ENCODE results near the gene SDHC. TPM values are rescaled to one million over a fixed set of nuclear protein-coding genes. Genes with fewer than 3 reads are reported as not detected.

The SDHC gene
- total and polyA plus RNA-seq, 2 experiments from 2014 or later, result 84.4 to 107 TPM

GRCh38 chr1:161351482-161351881, 37.3 kb downstream of the SDHC start:
- Mint-ChIP-seq H3K36me3 (ENCODE audit: low read depth) (peaks cover 7% of the 10 kb centered on the region), H3K4me1 (no peaks in the 10 kb centered on the region), H3K27me3 (ENCODE audit: insufficient read depth, low read depth, poor library complexity) (peaks cover 1% of the 10 kb centered on the region), H3K4me3 (no peak overlapping the region), H3K9me3 (no peaks in the 10 kb centered on the region), H3K27ac (no peak overlapping the region)
- Histone ChIP-seq H3K79me2 (replicated peaks; ENCODE audit: insufficient read depth) (no peaks in the 10 kb centered on the region; the same call in 1 of the 2 replicates), H4K20me1 (replicated peaks; ENCODE audit: insufficient read depth) (peaks cover 12% of the 10 kb centered on the region), H2AFZ (no peak overlapping the region), H3K9me2 (ENCODE audit: insufficient read depth) (no peaks in the 10 kb centered on the region), H3K27ac (ENCODE audit: low read depth) (no peak overlapping the region), H3K4me1 (ENCODE audit: insufficient read depth) (no peaks in the 10 kb centered on the region), H3K4me3 (no peak overlapping the region), H3K36me3 (ENCODE audit: insufficient read depth) (no peaks in the 10 kb centered on the region; the same call in none of the 2 replicates), H3F3A (replicated peaks; ENCODE audit: low read depth) (no peaks in the 10 kb centered on the region), H3K27me3 (ENCODE audit: insufficient read depth) (no peaks in the 10 kb centered on the region), H3K4me2 (no peak overlapping the region)
- TF ChIP-seq, protein P1, sequence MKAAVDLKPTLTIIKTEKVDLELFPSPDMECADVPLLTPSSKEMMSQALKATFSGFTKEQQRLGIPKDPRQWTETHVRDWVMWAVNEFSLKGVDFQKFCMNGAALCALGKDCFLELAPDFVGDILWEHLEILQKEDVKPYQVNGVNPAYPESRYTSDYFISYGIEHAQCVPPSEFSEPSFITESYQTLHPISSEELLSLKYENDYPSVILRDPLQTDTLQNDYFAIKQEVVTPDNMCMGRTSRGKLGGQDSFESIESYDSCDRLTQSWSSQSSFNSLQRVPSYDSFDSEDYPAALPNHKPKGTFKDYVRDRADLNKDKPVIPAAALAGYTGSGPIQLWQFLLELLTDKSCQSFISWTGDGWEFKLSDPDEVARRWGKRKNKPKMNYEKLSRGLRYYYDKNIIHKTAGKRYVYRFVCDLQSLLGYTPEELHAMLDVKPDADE (IDR thresholded peaks at IDR 0.05), result no peak
- no peak for TF ChIP-seq CREB1 (CRISPR knock-in tag; IDR thresholded peaks at IDR 0.05; ENCODE audit: low read depth)
- no peak for TF ChIP-seq NANOG (IDR thresholded peaks at IDR 0.05; ENCODE audit: borderline replicate concordance)
- TF ChIP-seq ZNF114 (CRISPR knock-in tag; IDR thresholded peaks at IDR 0.05), result no peak
- TF ChIP-seq EZH2phosphoT487 (IDR thresholded peaks at IDR 0.05; ENCODE audit: unreplicated experiment), result no peak
- TF ChIP-seq, protein P2, sequence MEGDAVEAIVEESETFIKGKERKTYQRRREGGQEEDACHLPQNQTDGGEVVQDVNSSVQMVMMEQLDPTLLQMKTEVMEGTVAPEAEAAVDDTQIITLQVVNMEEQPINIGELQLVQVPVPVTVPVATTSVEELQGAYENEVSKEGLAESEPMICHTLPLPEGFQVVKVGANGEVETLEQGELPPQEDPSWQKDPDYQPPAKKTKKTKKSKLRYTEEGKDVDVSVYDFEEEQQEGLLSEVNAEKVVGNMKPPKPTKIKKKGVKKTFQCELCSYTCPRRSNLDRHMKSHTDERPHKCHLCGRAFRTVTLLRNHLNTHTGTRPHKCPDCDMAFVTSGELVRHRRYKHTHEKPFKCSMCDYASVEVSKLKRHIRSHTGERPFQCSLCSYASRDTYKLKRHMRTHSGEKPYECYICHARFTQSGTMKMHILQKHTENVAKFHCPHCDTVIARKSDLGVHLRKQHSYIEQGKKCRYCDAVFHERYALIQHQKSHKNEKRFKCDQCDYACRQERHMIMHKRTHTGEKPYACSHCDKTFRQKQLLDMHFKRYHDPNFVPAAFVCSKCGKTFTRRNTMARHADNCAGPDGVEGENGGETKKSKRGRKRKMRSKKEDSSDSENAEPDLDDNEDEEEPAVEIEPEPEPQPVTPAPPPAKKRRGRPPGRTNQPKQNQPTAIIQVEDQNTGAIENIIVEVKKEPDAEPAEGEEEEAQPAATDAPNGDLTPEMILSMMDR (conservative IDR thresholded peaks at IDR 0.05; ENCODE audit: low read depth in 2 of 2), result no peak
- no peak for TF ChIP-seq POLR2AphosphoS5 (IDR thresholded peaks at IDR 0.05; ENCODE audit: low read depth)
- TF ChIP-seq STAT1 (IDR thresholded peaks at IDR 0.05; ENCODE audit: unreplicated experiment), result no peak
- TF ChIP-seq, protein P3, sequence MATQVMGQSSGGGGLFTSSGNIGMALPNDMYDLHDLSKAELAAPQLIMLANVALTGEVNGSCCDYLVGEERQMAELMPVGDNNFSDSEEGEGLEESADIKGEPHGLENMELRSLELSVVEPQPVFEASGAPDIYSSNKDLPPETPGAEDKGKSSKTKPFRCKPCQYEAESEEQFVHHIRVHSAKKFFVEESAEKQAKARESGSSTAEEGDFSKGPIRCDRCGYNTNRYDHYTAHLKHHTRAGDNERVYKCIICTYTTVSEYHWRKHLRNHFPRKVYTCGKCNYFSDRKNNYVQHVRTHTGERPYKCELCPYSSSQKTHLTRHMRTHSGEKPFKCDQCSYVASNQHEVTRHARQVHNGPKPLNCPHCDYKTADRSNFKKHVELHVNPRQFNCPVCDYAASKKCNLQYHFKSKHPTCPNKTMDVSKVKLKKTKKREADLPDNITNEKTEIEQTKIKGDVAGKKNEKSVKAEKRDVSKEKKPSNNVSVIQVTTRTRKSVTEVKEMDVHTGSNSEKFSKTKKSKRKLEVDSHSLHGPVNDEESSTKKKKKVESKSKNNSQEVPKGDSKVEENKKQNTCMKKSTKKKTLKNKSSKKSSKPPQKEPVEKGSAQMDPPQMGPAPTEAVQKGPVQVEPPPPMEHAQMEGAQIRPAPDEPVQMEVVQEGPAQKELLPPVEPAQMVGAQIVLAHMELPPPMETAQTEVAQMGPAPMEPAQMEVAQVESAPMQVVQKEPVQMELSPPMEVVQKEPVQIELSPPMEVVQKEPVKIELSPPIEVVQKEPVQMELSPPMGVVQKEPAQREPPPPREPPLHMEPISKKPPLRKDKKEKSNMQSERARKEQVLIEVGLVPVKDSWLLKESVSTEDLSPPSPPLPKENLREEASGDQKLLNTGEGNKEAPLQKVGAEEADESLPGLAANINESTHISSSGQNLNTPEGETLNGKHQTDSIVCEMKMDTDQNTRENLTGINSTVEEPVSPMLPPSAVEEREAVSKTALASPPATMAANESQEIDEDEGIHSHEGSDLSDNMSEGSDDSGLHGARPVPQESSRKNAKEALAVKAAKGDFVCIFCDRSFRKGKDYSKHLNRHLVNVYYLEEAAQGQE (IDR thresholded peaks at IDR 0.05; ENCODE audit: unreplicated experiment), result no peak
- no peak for TF ChIP-seq ZNF462 (CRISPR knock-in tag; IDR thresholded peaks at IDR 0.05)
- no peak for TF ChIP-seq ZNF331 (CRISPR knock-in tag; IDR thresholded peaks at IDR 0.05; ENCODE audit: low read depth)
- TF ChIP-seq JUNB (IDR thresholded peaks at IDR 0.05; ENCODE audit: unreplicated experiment), result no peak
- no peak for TF ChIP-seq EZH2 (IDR thresholded peaks at IDR 0.05; ENCODE audit: low read depth, unreplicated experiment)
- ATAC-seq, result no peak
- DNase-seq (ENCODE audit: low spot score), result no peak

Measured in GM23338 (cell line).